ENCODE measurements around the gene VWA8.

- TF ChIP-seq CHD2 (IDR thresholded peaks at IDR 0.05; ENCODE audit: low read length, partially characterized antibody) (no peak), RFX5 (IDR thresholded peaks at IDR 0.05; ENCODE audit: low read length) (no peak), EP300 (IDR thresholded peaks at IDR 0.05; ENCODE audit: borderline replicate concordance in 1 of 2, low read depth in 1 of 2, low read length in 1 of 2) (no peak), CTCF (IDR thresholded peaks at IDR 0.05) (no peak), GABPA (IDR thresholded peaks at IDR 0.05; ENCODE audit: low read depth) (no peak), POLR2AphosphoS5 (IDR thresholded peaks at IDR 0.05; ENCODE audit: low read depth, low read length) (no peak)
These were observed 432.9 kb downstream of the VWA8 start for GRCh38 chr13:41528021-41528420.
